SK-N-DZ (cell line): ENCODE measurements around the gene NR2F1-AS1.
A peak's percentile ranks its signal among the peaks of the same experiment; 100 is the strongest.

ENCODE experiments used
- DNase-seq: peaks from one replicate; pipeline ENCODE4 v3.0.0-alpha.2; 2015; ENCODE audit warnings: low spot score

The NR2F1-AS1 gene

GRCh38 chr5:93385655-93386054 lies 195.4 kb downstream of the NR2F1-AS1 start:
- DNase-seq, result no peak

DNA sequence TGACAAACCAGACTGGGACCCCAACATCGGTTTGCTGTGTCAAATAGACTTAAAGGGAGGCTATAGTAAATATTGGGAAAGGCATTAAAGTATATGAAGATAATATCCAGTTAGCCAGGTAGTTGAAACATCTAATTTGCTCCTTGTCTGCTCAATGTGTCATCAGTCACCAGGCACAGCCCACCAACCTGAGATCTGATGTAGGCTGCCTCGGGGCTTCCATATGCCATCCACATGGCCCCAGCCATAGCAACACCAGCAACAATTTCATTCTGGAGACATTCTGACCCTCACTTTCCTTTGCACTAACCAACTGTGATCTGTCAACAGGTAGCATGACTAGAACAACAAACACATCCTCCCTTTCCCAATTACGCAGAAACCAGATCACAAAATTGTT lies 196.0 kb downstream of the NR2F1-AS1 start:
- DNase-seq, result no peak

DNA sequence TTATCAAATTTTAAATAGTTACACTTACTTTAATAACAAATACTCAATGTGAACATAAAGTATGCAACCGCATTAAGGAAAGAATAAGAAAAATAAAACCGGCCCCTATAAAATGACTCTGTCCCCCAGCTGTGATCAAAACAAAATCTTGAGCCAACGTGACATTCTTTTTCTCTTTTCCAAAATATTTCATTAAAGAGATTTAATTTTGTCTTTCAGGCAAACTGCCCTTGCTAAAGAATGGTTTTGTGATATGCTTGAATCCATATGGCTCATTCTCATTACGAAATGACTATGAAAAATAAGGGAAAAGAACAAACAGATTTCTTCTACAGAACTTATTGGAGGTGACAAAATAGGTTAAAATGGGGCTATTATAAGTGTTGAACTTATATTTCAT lies 197.0 kb downstream of the NR2F1-AS1 start:
- DNase-seq, result no peak

DNA sequence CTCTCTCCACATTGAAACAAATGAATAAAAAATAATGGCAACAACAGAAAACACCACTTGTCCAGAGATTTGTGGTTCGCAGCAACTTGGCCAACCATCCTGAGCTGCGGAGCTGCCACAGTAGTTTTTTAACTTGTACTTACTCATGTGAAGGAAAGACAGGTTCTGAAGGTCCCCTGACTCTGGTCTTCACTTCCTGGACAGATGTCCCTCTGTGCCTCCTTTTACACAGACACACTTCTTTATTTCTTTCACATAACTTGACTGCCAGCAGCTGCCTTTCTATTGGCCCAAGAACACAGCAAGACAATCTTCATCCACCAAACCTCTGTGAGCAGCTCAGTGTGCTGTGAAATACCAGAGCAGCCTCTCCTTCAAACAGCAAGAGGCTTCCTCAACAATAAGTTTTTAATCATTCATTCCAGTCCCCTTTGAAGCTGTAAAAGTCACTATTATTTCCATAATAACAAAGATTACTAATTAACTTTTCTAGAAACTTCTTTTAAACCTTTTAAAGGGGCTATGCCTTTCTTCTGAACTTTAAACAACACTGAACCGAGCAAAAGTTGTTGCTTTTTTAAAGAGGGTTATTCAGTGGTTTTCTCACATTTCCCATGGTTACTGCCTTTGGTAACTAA lies 198.7 kb downstream of the NR2F1-AS1 start:
- DNase-seq, result no peak

GRCh38 chr5:93381057-93381456 lies 200.0 kb downstream of the NR2F1-AS1 start:
- DNase-seq, result no peak

DNA sequence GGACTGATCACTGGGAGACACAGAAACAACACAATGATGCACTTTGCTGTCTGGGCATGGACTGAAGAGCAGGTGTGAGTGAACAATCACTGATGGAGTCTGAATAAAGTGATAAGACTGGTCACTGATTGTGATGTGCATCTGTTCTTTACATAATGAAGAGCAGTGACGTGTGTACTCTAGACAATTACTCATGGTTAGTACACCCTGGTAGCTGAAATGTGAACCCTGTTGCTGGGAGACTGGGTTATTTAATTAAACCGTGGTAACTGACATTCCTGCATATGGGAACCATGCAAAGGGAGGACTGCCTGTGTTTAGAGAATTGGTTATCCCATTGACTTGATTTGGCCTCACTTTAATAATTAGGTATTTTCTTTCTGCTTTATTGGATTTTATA lies 202.9 kb downstream of the NR2F1-AS1 start:
- peak; percentile 69 for DNase-seq

- no peak for DNase-seq
Observed at GRCh38 chr5:93371893-93372292, 209.1 kb downstream of the NR2F1-AS1 start.

DNA sequence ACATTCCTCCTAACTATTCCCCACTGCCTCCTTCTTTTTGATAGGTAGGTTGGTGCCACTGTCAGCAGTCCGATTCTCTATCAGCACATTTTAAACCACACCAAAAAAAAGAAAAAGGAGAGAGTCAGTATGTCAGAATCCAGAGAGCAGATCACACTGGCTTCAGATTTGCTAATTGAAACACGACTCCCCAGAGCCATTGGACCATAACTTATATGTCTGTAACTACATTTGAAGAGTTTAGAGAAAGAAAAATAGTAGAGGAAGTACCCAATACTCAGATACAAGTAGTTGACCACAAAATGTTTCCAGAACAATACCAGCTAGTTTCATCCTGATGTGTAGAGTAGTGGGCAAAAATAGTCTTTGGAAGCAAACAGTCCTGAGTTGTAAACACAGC lies 216.6 kb downstream of the NR2F1-AS1 start:
- no peak for DNase-seq

DNA sequence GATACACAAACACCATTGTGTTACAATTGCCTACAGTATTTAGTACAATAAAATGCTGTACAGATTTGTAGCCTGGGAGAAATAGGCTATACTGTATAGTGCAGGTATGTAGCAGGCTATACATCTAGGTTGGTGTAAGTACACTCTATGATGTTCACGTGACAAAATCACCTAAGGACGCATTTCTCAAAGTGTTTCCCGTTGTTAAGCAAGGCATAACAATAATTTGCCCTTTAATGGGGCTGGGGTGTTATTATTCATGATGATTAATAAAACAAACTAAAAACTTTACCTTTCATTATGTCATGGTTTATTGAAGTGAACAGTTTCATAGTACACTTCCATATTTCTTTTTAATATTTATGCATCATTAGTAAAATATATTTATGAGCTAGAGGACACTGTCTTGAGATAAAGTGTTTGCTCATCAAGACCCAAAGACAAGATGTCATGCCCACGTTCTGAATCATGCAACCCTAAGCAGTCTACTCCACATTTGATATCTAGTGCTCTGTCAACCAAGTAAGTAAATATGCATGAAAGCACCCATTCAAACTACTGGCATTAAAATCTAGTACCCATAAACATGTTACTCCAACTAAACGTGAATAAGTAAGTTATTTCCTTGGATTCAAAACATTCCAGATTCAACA lies 220.5 kb downstream of the NR2F1-AS1 start:
- no peak for DNase-seq

DNA sequence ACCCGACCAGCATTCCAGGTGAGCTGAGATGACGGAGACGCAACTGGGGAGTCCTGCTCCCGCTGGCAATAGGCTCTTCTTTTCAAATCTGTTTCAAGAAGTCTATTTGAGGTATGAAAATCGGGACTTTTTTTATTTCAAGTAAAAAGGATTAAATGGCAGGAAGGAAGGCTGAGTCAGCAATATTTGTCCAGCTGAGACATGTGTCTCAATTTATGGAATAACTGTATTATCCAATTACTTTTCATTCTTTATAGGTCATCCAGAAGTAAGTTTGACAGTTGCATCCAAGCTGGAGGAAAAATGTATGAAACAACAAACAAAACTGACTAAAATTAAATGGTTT lies 221.1 kb downstream of the NR2F1-AS1 start:
- DNase-seq, result no peak
